GM21717 (cell line): Measurements from ENCODE around the gene HMSD.
"Not testable (repeated sequence)": the region's sequence is repeated elsewhere in the genome, so short reads cannot be mapped to it uniquely, and the experiment has no call there.

Experiments used
- ATAC-seq: cut with Tn5 transposase; IDR thresholded peaks from one replicate; pipeline ENCODE4 v1.9.1; 2021; ENCODE audit warnings: mild to moderate bottlenecking, moderate library complexity; ENCODE audit not compliant: unreplicated experiment

The HMSD gene

GRCh38 chr18:63949068-63949737, at the start of gene HMSD:
Gene HMSD (plus strand): TSS chr18:63949301. CDS start chr18:63953456, 4,155 bp downstream.
- ATAC-seq = peak; percentile 86

GRCh38 chr18:63903851-63904570, 45.1 kb upstream of the HMSD start:
- no peak for ATAC-seq

GRCh38 chr18:63904694-63905093, 44.4 kb upstream of the HMSD start:
- no peak for ATAC-seq

- no peak for ATAC-seq
Measured at GRCh38 chr18:63905361-63905760, 43.7 kb upstream of the HMSD start.

- ATAC-seq = no peak
Measured at GRCh38 chr18:63906056-63906455, 43.0 kb upstream of the HMSD start.

- peak; percentile 55 for ATAC-seq
Measured at GRCh38 chr18:63907664-63908063, 41.4 kb upstream of the HMSD start, which contains the start of gene SERPINB10. Gene SERPINB10 (plus strand): TSS chr18:63907958. CDS start chr18:63915511, 7,553 bp downstream.

- ATAC-seq = no peak
Measured at GRCh38 chr18:63908858-63909257, 40.2 kb upstream of the HMSD start.

- peak; percentile 71 for ATAC-seq
Measured at GRCh38 chr18:63909870-63910269, 39.2 kb upstream of the HMSD start.

GRCh38 chr18:63917817-63918216, 31.3 kb upstream of the HMSD start:
- no peak for ATAC-seq

- ATAC-seq = no peak
Measured at GRCh38 chr18:63922049-63922448, 27.1 kb upstream of the HMSD start.

- no peak for ATAC-seq
Measured at GRCh38 chr18:63924551-63924950, 24.6 kb upstream of the HMSD start.

- ATAC-seq = no peak
Measured at GRCh38 chr18:63928331-63928730, 20.8 kb upstream of the HMSD start.

GRCh38 chr18:63929369-63929768, 19.7 kb upstream of the HMSD start:
- not testable (repeated sequence) for ATAC-seq

- no peak for ATAC-seq
Measured at GRCh38 chr18:63930773-63931354, 18.2 kb upstream of the HMSD start.

GRCh38 chr18:63936156-63936931, 12.8 kb upstream of the HMSD start:
- peak; percentile 96 for ATAC-seq

- ATAC-seq = peak; percentile 35
Measured at GRCh38 chr18:63936932-63937393, 12.1 kb upstream of the HMSD start.

GRCh38 chr18:63940008-63940407, 9.1 kb upstream of the HMSD start:
- ATAC-seq = no peak

- not testable (repeated sequence) for ATAC-seq
Measured at GRCh38 chr18:63940543-63941050, 8.5 kb upstream of the HMSD start.

- ATAC-seq = no peak
Measured at GRCh38 chr18:63947051-63947790, 1.9 kb upstream of the HMSD start.

GRCh38 chr18:63951302-63951705, 2.2 kb downstream of the HMSD start:
- ATAC-seq = peak; percentile 52
